Suppressor macrophage treated with lipopolysaccharide for 4 hours (primary cell): ENCODE results near the gene RLN3.
"Not testable (repeated sequence)": the region's sequence is repeated elsewhere in the genome, so short reads cannot be mapped to it uniquely, and the experiment has no call there.

ENCODE experiments used
- DNase-seq: peaks from one replicate; pipeline ENCODE4 v3.0.0-alpha.2; 2020

Gene RLN3

DNA sequence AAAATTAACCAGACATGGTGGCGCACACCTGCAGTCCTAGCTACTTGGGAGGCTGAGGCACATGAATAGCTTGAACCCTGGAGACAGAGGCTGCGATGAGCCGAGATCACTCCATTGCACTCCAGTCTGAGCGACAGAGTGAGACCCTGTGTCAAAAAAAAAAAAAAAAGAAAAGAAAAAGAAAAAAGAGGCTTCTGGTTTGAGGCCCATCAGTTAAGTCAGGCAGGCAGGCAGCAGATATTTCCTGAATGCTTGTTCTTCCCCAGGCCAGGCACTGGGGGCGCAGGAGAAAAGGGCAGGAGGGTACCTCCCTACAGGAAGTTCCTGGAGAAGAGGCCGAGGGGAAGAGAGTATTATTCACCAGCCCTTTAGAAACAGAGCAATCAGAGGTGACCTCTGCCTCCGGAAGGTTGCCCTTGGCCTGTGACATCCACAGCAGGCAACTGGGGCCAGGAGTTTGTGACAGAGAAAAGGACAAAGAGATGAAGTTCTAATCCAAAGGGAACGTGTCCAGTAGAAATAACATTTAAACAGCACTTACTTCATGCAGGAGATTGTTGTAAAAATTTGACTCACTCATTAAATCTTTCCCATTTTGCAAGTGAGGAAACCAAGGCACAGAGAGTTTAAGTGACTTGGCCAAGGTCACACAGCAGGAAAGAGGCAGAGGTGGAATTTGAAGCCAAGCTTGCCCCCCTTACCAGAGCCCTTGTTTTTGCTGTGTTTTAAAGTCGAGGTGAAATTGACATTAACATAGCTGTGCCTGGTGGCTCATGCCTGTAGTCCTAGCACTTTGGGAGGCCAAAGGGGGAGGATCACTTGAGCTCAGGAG, 4.3 kb upstream of the RLN3 start:
- peak; percentile 78 for DNase-seq

DNA sequence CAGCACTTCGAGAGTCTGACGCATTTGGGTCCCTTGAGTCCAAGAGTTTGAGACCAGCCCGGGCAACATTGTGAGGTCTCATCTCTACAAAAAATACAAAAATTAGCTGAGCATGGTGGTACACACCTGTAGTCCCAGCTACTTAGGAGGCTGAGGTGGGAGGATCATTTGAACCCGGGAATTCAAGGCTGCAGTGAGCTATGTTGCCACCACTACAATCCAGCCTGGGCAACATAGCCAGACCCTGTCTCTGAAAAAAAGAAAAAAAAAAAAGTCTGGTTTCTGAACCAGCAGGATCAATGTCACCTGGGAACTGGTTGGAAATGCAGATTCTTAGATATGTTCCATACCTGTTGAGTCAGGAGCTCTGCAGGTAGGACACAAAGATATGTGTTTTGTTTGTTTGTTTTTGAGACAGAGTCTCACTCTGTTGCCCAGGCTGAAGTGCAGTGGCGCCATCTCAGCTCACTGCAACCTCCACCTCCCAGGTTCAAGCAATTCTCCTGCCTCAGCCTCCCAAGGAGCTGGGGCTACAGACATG, 1.2 kb upstream of the RLN3 start:
- DNase-seq = not testable (repeated sequence)

DNA sequence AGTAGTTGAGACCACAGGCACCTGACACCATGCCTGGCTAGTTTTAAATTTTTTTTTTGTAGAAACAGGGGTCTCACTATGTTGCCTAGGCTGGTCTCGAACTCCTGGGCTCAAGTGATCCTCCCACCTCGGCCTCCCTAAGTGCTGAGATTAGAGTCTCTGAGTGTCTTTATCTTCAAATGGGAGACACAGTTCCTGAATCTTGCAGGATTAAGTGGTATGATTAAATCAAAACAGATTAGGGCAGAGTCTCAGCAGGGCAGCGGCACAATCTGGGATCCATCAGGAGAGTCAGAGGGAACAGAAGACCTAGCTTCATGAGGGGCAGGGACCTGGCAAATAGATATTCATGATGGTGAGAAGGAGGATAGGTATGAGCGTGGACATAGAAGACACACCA, 953 bp downstream of the RLN3 start:
- no peak for DNase-seq

DNA sequence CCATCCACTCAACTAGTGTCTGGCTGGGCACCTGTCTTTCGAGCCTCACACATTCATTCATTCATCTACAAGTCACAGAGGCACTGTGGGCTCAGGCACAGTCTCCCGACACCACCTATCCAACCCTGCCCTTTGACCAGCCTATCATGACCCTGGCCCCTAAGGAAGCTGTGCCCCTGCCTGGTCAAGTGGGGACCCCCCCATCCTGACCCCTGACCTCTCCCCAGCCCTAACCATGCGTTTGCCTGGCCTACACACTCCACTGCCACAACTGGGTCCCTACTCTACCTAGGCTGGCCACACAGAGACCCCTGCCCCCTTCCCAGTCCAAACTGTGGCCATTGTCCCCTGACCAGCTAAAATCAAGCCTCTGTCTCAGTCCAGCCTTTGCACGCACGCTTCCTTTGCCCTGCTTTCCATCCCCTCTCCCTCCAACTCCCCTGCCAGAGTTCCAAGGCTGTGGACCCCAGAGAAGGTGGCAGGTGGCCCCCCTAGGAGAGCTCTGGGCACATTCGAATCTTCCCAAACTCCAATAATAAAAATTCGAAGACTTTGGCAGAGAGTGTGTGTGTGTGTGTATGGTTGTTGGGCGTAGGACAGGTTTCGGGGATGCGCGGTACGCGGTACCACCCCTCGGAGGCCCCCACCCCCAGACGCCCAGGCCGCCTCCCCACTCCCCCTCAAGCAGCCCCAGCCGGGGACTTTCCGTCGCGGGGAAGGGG, 3.2 kb downstream of the RLN3 start:
- no peak for DNase-seq

DNA sequence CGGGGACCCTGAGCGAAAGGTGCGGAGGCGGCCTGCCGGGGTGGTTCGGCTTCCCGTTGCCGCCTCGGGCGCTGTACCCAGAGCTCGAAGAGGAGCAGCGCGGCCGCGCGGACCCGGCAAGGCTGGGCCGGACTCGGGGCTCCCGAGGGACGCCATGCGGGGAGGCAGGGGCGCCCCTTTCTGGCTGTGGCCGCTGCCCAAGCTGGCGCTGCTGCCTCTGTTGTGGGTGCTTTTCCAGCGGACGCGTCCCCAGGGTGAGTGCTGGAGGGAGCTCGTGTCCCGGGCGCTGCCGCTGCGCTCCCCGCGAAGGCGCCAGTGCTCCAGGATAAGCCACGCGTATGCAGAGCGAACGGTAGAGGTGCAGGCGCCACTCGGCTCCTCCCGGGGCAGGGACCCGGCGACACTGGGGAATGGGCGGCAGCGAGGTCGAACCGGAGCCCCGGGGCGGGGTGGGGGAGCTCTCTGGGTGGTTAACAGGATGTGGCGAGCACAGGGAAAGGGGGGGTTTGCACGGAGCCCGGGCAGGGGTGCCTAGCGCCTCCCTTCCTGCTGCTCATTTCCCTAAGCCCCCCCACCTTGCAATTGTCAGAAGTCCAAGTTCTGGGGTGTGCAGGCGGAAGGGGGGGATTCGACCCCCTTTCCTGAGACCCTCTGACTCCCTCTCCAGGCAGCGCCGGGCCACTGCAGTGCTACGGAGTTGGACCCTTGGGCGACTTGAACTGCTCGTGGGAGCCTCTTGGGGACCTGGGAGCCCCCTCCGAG, 4.0 kb downstream of the RLN3 start, which contains the start of gene IL27RA:
IL27RA (plus strand) TSS at position 44 of the 762 bp plus-strand sequence; CDS start at position 155, 111 bp downstream.
- peak; percentile 50 for DNase-seq

DNA sequence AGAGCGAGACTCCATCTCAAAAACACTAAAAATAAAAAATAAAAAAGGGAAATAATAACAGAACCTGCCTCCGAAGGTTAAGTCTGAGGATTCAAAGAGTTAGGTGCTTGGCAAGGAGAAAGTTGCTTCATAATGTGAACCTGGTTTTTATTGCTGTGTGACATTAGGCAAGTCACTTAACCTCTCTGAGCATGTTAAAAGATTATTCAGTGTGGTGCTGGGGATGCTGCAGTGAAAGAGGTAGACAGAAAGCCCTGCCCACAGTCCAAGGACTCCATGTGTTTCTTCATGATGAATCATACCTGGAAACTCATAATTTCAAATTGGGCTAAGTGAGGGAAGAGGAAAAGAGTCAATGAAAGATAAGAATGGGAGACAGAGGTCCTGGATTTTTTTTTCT, 6.0 kb downstream of the RLN3 start:
- DNase-seq = no peak

DNA sequence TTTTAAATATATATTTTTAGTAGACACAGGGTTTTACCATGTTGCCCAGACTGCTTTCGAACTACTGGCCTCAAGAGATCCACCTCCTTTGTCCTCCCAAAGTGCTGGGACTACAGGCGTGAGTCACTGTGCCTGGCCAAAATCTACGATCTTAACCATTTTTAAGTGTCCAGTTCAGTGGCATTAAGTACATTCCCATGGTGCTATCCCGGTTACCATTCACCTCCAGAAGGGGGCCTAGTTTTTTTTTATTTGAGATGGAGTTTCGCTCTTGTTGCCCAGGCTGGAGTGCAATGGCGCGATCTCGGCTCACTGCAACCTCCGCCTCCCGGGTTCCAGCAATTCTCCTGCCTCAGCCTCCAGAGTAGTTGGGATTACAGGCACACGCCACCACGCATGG, 7.2 kb downstream of the RLN3 start:
- not testable (repeated sequence) for DNase-seq

DNA sequence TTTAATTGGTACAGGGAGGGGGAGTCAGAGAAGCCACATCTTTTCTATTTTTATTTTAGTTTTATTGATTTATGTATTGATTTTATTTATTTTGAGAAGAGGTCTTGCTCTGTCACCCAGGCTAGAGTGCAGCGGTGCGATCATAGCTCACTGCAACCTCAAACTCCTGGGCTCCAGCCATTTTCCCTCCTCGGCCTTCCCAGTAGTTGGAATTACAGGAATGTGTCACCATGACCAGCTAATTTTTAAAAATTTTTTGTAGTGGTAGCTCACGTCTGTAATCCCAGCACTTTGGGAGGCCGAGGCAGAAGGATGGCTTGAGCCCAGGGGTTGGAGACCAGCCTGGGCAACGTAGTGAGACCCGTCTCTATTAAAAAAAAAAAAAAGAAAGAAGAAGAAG, 7.8 kb downstream of the RLN3 start:
- no peak for DNase-seq

DNA sequence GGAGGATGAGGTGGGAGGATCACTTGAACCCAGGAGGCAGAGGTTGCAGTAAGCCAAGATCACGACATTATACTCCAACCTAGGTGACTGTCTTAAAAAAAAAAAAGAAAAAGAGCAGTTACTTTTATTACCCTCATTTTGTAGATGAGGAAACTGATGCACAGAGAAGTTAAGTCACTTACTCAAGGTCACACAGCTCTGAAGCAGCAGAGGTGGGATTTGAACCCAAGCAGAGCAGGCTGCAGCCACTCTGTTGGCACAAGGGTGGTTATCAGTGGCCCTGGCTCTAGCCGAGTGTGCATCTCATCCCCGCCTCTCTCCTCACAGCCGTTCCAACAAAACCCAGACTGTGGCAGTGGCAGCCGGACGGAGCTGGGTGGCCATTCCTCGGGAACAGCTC, 11.2 kb downstream of the RLN3 start:
- DNase-seq = no peak

DNA sequence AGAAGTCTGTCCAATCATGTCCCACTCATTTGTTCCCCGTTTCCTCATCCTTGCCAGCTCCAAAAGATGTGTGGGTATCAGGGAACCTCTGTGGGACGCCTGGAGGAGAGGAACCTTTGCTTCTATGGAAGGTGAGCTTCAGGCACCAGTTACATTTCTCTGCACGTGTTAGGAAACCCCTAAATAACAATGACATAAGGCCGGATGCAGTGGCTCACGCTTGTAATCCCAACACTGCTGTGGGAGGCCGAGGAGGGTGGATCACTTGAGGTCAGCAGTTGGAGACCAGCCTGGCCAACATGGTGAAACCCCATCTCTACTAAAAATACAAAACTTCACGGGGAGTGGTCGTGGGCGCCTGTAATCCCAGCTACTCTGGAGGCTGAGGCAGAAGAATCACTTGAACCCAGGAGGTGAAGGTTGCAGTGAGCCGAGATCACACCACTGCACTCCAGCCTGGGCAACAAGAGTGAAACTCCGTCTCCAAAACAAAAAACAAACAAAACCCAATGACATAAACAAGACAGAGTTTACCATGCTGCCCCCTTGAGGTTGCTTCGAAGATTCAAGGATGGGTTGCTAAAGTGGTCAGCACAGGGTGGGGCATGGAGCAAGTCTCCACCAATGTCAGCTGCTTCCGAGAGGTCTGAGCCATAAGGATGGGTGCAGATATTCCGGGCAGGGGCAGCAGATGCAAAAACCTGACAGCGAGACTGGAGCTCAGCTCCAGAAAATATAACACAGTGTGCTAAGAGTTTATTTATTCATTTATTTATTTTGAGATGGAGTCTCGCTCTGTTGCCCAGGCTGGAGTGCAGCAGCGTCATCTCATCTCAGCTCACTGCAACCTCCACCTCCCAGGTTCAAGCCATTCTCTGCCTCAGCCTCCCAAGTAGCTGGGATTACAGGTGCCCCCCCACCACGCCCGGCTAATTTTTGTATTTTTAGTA, 15.0 kb downstream of the RLN3 start:
- peak; percentile 77 for DNase-seq

DNA sequence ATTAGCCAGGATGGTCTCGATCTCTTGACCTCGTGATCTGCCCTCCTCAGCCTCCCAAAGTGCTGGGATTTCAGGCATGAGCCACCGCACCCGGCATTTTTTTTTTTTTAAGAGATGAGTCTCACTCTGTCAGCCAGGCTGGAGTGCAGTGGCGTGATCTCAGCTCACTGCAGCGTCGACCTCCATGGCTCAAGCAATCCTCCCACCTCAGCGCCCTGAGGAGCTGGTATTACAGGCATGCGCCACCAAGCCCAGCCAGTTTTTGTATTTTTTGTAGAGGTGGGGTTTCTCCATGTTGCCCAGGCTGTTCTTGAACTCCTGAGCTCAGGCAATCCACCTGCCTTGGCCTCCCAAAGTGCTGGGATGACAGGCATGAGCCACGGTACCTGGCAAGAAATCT, 19.9 kb downstream of the RLN3 start:
- DNase-seq = not testable (repeated sequence)

DNA sequence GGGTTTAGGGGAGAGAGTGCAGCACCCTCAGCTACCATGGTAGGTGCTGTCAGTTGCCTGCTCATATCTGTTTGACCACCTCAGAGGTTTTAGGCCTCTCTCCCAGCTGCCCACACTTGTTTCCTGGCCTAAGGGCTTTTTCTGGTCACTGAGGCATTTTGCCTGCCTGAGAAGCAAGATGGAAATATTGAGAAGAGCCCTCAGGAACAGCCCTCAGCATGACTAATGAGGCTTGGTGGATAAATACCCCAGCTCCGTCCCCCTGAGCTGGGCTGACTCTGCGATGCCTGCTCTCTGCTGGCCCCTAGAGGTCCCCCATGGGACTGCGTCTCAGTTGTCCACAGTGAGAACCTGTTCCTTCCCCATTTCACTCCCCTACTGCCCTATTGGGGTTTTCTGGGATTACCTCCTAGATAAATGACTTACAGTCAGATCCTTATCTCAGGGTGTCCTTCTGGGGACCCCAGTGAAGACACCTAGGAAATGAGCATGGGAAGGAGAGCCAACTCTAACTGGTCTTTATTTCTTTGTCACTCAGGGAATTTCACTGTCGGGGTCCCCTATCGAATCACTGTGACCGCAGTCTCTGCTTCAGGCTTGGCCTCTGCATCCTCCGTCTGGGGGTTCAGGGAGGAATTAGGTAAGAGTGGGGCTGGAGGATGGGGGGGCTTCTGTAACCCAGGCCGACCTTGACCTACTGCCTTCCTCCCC, 20.6 kb downstream of the RLN3 start:
- peak; percentile 73 for DNase-seq

DNA sequence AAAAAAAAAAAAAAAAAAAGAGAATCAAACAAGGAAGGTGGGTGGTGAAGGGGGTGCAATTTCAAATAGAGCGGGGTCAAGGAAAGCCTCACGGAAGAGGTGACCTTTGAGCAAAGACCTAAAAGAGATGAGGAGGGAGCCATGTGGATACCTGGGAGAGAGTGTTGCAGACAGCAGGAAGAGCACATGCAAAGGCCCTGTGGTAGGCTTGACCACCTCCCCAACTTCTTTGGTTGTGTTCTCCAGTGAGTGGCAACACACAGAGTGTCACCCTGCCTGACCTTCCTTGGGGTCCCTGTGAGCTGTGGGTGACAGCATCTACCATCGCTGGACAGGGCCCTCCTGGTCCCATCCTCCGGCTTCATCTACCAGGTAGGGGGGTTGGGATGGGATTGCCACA, 22.6 kb downstream of the RLN3 start:
- DNase-seq = no peak

DNA sequence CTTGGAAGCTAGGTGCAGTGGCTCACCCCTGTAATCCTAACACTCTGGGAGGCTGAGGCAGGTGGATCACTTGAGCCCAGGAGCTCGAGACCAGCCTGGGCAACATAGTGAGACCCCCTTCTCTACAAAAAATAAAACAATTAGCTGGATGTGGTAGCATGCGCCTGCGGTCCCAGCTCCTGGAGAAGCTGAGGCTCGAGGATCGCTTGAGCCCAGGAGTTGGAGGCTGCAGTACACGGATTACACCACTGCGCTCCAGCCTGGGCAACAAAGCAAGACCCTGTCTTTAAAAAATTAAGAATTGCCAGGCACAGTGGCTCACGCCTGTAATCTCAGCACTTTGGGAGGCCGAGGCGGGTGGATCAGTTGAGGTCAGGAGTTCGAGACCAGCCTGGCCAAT, 23.0 kb downstream of the RLN3 start:
- DNase-seq = not testable (repeated sequence)

DNA sequence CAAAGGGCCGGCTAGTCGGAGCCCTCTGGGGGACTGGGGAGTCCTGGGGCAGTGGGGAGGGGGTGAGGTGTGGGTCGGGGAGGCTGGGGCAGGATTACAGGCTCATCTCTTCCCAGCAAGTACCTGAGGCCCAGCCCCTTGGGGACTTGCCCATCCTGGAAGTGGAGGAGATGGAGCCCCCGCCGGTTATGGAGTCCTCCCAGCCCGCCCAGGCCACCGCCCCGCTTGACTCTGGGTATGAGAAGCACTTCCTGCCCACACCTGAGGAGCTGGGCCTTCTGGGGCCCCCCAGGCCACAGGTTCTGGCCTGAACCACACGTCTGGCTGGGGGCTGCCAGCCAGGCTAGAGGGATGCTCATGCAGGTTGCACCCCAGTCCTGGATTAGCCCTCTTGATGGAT, 24.0 kb downstream of the RLN3 start:
- DNase-seq = no peak

DNA sequence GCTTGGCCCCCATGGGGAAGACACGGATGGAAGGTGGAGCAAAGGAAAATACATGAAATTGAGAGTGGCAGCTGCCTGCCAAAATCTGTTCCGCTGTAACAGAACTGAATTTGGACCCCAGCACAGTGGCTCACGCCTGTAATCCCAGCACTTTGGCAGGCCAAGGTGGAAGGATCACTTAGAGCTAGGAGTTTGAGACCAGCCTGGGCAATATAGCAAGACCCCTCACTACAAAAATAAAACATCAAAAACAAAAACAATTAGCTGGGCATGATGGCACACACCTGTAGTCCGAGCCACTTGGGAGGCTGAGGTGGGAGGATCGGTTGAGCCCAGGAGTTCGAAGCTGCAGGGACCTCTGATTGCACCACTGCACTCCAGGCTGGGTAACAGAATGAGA, 24.5 kb downstream of the RLN3 start:
- DNase-seq = no peak

DNA sequence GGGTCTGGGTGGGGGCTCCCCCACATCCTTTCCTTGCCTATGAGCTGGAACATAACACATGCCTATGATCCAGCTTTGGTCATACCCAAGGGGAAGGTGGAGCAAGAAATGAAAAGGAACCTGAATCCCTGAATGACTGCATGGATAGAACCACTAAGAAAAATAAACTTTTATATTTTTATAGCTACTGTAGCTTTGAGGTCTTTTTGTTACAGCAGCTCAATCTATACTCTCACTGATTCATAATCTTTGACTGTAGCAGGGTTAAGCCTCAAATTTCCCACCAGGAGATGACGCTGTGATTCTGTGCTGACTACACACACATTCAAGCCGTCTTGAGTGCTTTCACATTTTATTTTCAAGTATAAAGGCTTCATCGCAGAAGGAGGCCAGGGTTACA, 25.1 kb downstream of the RLN3 start:
- DNase-seq = no peak

DNA sequence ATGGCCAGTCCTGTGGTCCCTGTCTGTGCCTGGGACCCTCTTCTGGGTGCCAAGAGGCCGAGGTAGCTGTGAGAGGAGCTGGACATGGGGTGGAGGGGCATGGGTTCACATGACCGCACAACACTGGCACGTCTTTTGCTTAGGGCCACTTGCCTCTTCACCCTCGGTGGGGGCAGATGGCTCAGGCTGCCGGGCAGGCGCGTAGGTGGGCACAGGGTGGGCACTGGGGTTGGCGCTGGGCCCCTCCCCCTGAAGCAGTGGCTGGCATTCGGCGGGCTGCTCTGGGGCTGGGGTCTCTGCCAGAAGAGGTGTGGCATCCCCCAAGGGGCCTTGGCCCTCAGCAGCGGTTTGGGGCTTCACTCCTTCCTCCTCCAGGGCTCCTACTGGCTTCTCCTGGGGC, 25.6 kb downstream of the RLN3 start:
- no peak for DNase-seq

DNA sequence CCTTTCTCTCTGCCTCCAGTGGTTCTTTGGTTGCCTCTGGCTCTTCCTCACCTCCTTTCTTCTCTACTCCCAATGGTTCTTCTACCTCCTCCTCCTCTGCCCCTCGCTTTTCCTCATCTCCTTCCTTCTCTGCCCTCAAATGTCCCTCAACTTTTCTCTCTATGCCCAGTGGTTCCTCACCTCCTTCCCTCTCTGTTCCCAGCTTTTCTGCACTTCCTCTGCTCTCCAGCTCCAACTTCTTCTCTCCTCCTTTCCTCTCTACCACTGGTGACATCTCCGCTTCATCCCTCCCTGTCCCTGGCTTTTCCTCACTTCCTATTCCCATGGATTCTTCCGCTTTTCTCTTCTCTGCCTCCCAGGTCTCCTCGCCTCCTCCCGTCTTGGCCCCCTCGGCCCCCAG, 26.2 kb downstream of the RLN3 start:
- DNase-seq = no peak

DNA sequence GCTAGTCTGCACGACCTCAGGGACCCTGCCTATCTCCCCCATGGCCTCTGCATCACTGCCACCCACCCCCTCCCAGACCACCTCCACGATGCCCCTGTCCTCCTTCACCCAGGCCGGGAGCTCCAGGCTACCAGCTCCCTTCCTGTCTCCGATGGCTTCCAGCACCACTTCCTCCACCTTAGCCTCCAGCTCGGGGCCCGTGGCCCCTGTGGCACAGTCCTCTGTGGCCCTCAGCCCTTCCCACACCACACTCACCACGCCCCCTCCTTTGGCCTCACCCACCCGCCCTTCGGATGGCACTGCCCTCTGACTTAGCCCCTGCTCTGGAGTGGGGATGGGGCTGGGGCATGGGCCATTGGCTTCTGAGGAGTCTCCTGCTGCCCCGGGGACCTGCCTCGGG, 26.8 kb downstream of the RLN3 start:
- no peak for DNase-seq

DNA sequence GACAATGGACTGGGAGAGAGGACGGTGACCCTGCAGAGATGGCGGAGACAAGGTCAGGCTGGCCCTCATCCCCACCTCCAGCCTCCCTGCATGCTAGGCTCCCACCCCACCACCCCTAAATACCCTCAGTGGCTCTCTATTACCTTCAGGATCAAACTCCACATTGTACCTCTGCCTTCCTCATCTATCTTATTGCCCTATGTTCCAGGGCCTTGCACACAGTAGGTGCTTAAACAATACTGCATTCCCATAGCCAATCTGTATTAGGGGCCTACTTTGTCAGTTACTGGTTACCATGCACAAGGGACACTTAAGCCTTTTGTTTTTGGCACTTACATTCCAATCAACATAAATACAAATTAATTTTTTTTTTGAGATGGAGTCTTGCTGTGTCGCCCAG, 27.4 kb downstream of the RLN3 start:
- no peak for DNase-seq
